A549 treated with DMSO at 1 μM for 4 hours (cell line): ENCODE results near the gene DNTTIP2. TPM values are rescaled to one million over a fixed set of nuclear protein-coding genes. Genes with fewer than 3 reads are reported as not detected.

Source experiments
- total RNA-seq: library from RNA; stranded (reverse); fragments of 200-300 nt; extraction: Qiagen RNA extraction; gene quantifications from 5 replicates; pipeline ENCODE4 v1.2.3, GENCODE V29; 2022; ENCODE audit warnings: low read depth

Gene DNTTIP2
- 41.1 to 52.4 TPM (median 48.0 TPM) in 5 replicates for total RNA-seq

GRCh38 chr1:93878889-93879586 lies at the start of gene DNTTIP2:
Gene DNTTIP2, minus strand, starts transcription at chr1:93879206. Its CDS starts 58 bp downstream, at chr1:93879148.

GRCh38 chr1:93909146-93910050 lies 30.4 kb upstream of the DNTTIP2 start, which contains the start of gene GCLM:
Gene GCLM, minus strand, starts transcription at chr1:93909430. Its CDS starts 267 bp downstream, at chr1:93909163.

Other genes with a start within 250 kb of the DNTTIP2 start
- 53.0 to 74.2 TPM (median 57.1 TPM) in 5 replicates for gene BCAR3, start 197.4 kb downstream of the DNTTIP2 start, total RNA-seq
- gene GCLM, start 30.2 kb upstream of the DNTTIP2 start, total RNA-seq, result 109 to 156 TPM (median 135 TPM) in 5 replicates
- 0.05 to 0.11 TPM (median 0.06 TPM) in 5 replicates for gene ABCA4, start 241.9 kb upstream of the DNTTIP2 start, total RNA-seq